H9 (cell line): ENCODE results near the gene CSF1R. TPM values are rescaled to one million over a fixed set of nuclear protein-coding genes. Genes with fewer than 3 reads are reported as not detected.

Experiments used
- DNase-seq: peaks from one replicate; pipeline ENCODE4 v3.0.0-alpha.2; 2017
- H2AFZ ChIP-seq: one replicate; pipeline ENCODE4 v1.6.1; 2013; ENCODE audit warnings: mild to moderate bottlenecking, low read length, control low read depth, moderate library complexity
- H2AK5ac ChIP-seq: 2 replicates; pipeline ENCODE4 v1.6.1; 2013; ENCODE audit warnings: low read length, control low read depth, mixed read lengths; ENCODE audit not compliant: insufficient read length
- H2BK120ac ChIP-seq: one replicate; pipeline ENCODE4 v1.6.1; 2013; ENCODE audit warnings: low read depth, mild to moderate bottlenecking, low read length, control low read depth, inconsistent platforms; ENCODE audit not compliant: poor library complexity, severe bottlenecking
- H2BK12ac ChIP-seq: 2 replicates; pipeline ENCODE4 v1.6.1; 2013; ENCODE audit warnings: low read length, control low read depth, mixed read lengths, low read depth; ENCODE audit not compliant: insufficient read length
- H2BK15ac ChIP-seq: 2 replicates; pipeline ENCODE4 v1.6.1; 2013; ENCODE audit warnings: low read depth, low read length, control low read depth
- H2BK20ac ChIP-seq: one replicate; pipeline ENCODE4 v1.6.1; 2013; ENCODE audit warnings: low read depth, mild to moderate bottlenecking, low read length, control low read depth, inconsistent platforms; ENCODE audit not compliant: poor library complexity, severe bottlenecking
- H2BK5ac ChIP-seq: 2 replicates; pipeline ENCODE4 v1.6.1; 2013; ENCODE audit warnings: low read length, control low read depth, mixed read lengths; ENCODE audit not compliant: insufficient read length
- H3K14ac ChIP-seq: 2 replicates; pipeline ENCODE4 v1.6.1; 2013; ENCODE audit warnings: low read length, control low read depth; ENCODE audit not compliant: insufficient read depth
- H3K18ac ChIP-seq: 2 replicates; pipeline ENCODE4 v1.6.1; 2013; ENCODE audit warnings: low read depth, mild to moderate bottlenecking, mixed read lengths, low read length, control low read depth; ENCODE audit not compliant: insufficient read length
- H3K23ac ChIP-seq: 2 replicates; pipeline ENCODE4 v1.6.1; 2013; ENCODE audit warnings: low read length, control low read depth, mixed read lengths, low read depth; ENCODE audit not compliant: insufficient read length
- H3K23me2 ChIP-seq: 2 replicates; pipeline ENCODE4 v1.6.1; 2013; ENCODE audit warnings: low read depth, mild to moderate bottlenecking, mixed read lengths, low read length, control low read depth; ENCODE audit not compliant: insufficient read length, poor library complexity, severe bottlenecking
- H3K27ac ChIP-seq: 2 replicates; pipeline ENCODE4 v1.5.1; 2013; ENCODE audit warnings: low read length, control low read depth, mixed read lengths, low read depth; ENCODE audit not compliant: insufficient read length
- H3K27me3 ChIP-seq: 2 replicates; pipeline ENCODE4 v1.6.1; 2013; ENCODE audit warnings: low read length, control low read depth, inconsistent platforms; ENCODE audit not compliant: insufficient read depth
- H3K4ac ChIP-seq: 2 replicates; pipeline ENCODE4 v1.6.1; 2013; ENCODE audit warnings: low read depth, mild to moderate bottlenecking, control low read depth, inconsistent platforms, low read length, moderate library complexity
- H3K4me1 ChIP-seq: 2 replicates; pipeline ENCODE4 v1.6.1; 2013; ENCODE audit warnings: low read length, control low read depth, inconsistent platforms; ENCODE audit not compliant: insufficient read depth
- H3K4me2 ChIP-seq: 2 replicates; pipeline ENCODE4 v1.6.1; 2013; ENCODE audit warnings: low read length, control low read depth, mixed read lengths; ENCODE audit not compliant: insufficient read length, insufficient read depth
- H3K56ac ChIP-seq: 2 replicates; pipeline ENCODE4 v1.6.1; 2013; ENCODE audit warnings: low read depth, mild to moderate bottlenecking, mixed read lengths, low read length, control low read depth; ENCODE audit not compliant: insufficient read length
- H3K79me1 ChIP-seq: 2 replicates; pipeline ENCODE4 v1.6.1; 2013; ENCODE audit warnings: low read depth, mild to moderate bottlenecking, moderate library complexity, low read length, control low read depth, inconsistent platforms; ENCODE audit not compliant: insufficient read depth, poor library complexity, severe bottlenecking
- H3K79me2 ChIP-seq: 2 replicates; pipeline ENCODE4 v1.6.1; 2013; ENCODE audit warnings: low read length, control low read depth, inconsistent platforms; ENCODE audit not compliant: insufficient read depth
- H3K9ac ChIP-seq: 2 replicates; pipeline ENCODE4 v1.6.1; 2013; ENCODE audit warnings: low read length, control low read depth, mixed read lengths; ENCODE audit not compliant: insufficient read length; ENCODE audit errors: extremely low read depth
- H3K9me3 ChIP-seq: one replicate; pipeline ENCODE4 v1.6.1; 2013; ENCODE audit warnings: low read depth, low read length, inconsistent platforms; ENCODE audit not compliant: control insufficient read depth
- H3T11ph ChIP-seq: one replicate; pipeline ENCODE4 v1.6.1; 2013; ENCODE audit warnings: mild to moderate bottlenecking, low read length, control low read depth, inconsistent platforms
- H4K20me1 ChIP-seq: one replicate; pipeline ENCODE4 v1.6.1; 2013; ENCODE audit not compliant: control insufficient read depth, insufficient read length, insufficient read depth
- H4K5ac ChIP-seq: 2 replicates; pipeline ENCODE4 v1.6.1; 2013; ENCODE audit warnings: low read depth, mild to moderate bottlenecking, mixed read lengths, low read length, control low read depth; ENCODE audit not compliant: insufficient read length
- H4K8ac ChIP-seq: replicated peaks from 2 replicates; pipeline ENCODE4 v1.6.1; 2013; ENCODE audit warnings: low read length, control low read depth, mixed read lengths, low read depth; ENCODE audit not compliant: insufficient read length
- H4K91ac ChIP-seq: 2 replicates; pipeline ENCODE4 v1.6.1; 2013; ENCODE audit warnings: low read depth, mild to moderate bottlenecking, moderate library complexity, mixed read lengths, low read length, control low read depth; ENCODE audit not compliant: insufficient read length
- H3K27ac Mint-ChIP-seq, 3 experiments: 2 replicates in 2 of 3; 3 replicates in 1 of 3; pipeline ENCODE4 v1.8.0; 2020 to 2021; ENCODE audit warnings: mixed read lengths in 3 of 3, mild to moderate bottlenecking in 1 of 3, moderate library complexity in 1 of 3
- H3K27me3 Mint-ChIP-seq: 2 replicates; pipeline ENCODE4 v1.8.0; 2021; ENCODE audit warnings: low read depth, mild to moderate bottlenecking, moderate library complexity, mixed read lengths
- H3K36me3 Mint-ChIP-seq, 3 experiments: 2 replicates in 2 of 3; 3 replicates in 1 of 3; pipeline ENCODE4 v1.8.0; 2020 to 2021; ENCODE audit warnings: low read depth in 3 of 3, mixed read lengths in 3 of 3; ENCODE audit not compliant: insufficient read depth in 1 of 3
- H3K4me1 Mint-ChIP-seq, 2 experiments: 2 replicates each; pipeline ENCODE4 v1.8.0; 2020; ENCODE audit warnings: mixed read lengths in 2 of 2
- H3K4me3 Mint-ChIP-seq, 2 experiments: 2 replicates in 1 of 2; 3 replicates in 1 of 2; pipeline ENCODE4 v1.8.0; 2020 to 2021; ENCODE audit warnings: mild to moderate bottlenecking in 2 of 2, mixed read lengths in 2 of 2, moderate library complexity in 1 of 2
- H3K9me3 Mint-ChIP-seq, 2 experiments: 2 replicates in 1 of 2; 3 replicates in 1 of 2; pipeline ENCODE4 v1.8.0; 2020; ENCODE audit warnings: mild to moderate bottlenecking in 2 of 2, mixed read lengths in 2 of 2, moderate library complexity in 1 of 2
- CTCF ChIP-seq: fragments of 200-600 bp; sonication (generic); conservative IDR thresholded peaks from 3 replicates; pipeline ENCODE4 v1.8.0; 2021; ENCODE audit warnings: antibody characterized with exemption, mild to moderate bottlenecking
- WGBS: extraction: QIAGEN DNeasy Blood & Tissue Kit; methylation state at CpG from one replicate; pipeline ENCODE4 v1.1.7; 2013; ENCODE audit warnings: missing lambda C conversion rate, low lambda C conversion rate, mixed read lengths; ENCODE audit not compliant: insufficient read length; ENCODE audit errors: extremely low coverage; 5-methylcytosine and 5-hydroxymethylcytosine counted together
- total RNA-seq: library from RNA; stranded (reverse); gene quantifications from 2 replicates; pipeline ENCODE4 v1.2.1, GENCODE V29; 2021

CSF1R gene
- total RNA-seq, 1 experiment from 2014 or later = 0.13 TPM

- no peaks in the 10 kb centered on the region for H4K20me1 ChIP-seq
- H3T11ph ChIP-seq = no peak overlapping the region
- H3K27ac ChIP-seq = no peak overlapping the region
- H4K5ac ChIP-seq = no peak overlapping the region
- no peaks in the 10 kb centered on the region for H3K27me3 ChIP-seq
- H3K79me1 ChIP-seq = no peaks in the 10 kb centered on the region
- H3K18ac ChIP-seq = no peak overlapping the region
- no peak overlapping the region for H2BK12ac ChIP-seq
- H3K4me2 ChIP-seq = no peak overlapping the region
- no peak overlapping the region for H2AFZ ChIP-seq
- no peak for DNase-seq
- TF ChIP-seq CTCF = no peak
- H3K4me1 ChIP-seq = no peaks in the 10 kb centered on the region
- H3K4me3 Mint-ChIP-seq = no peak overlapping the region
- peaks cover 16 to 25% of the 10 kb centered on the region in 2 experiments for H3K4me1 Mint-ChIP-seq
- H3K36me3 Mint-ChIP-seq = no peaks in the 10 kb centered on the region
- H3K56ac ChIP-seq = no peak overlapping the region
- H4K91ac ChIP-seq = no peak overlapping the region
- no peak overlapping the region for H3K14ac ChIP-seq
- no CpG with 5 or more reads among the region's 8 CpGs for whole genome bisulfite sequencing
- no peaks in the 10 kb centered on the region for H3K9me3 Mint-ChIP-seq
- H2BK15ac ChIP-seq = no peak overlapping the region
- no peaks in the 10 kb centered on the region for H3K9me3 ChIP-seq
- H4K8ac ChIP-seq = no peak overlapping the region
- H3K23ac ChIP-seq = no peak overlapping the region
- H2AK5ac ChIP-seq = no peak overlapping the region
- no peak overlapping the region for H3K9ac ChIP-seq
- no peak overlapping the region for H3K27ac Mint-ChIP-seq
- H2BK20ac ChIP-seq = no peak overlapping the region
- peaks cover 7% of the 10 kb centered on the region for H3K27me3 Mint-ChIP-seq
- H2BK120ac ChIP-seq = no peak overlapping the region
- no peak overlapping the region for H2BK5ac ChIP-seq
- no peak overlapping the region for H3K4ac ChIP-seq
- H3K79me2 ChIP-seq = no peaks in the 10 kb centered on the region
- H3K23me2 ChIP-seq = no peaks in the 10 kb centered on the region
Observed at GRCh38 chr5:150111122-150111521, 24.8 kb upstream of the CSF1R start.
